Measurements from ENCODE around the gene LMTK3.
A peak's percentile ranks its signal among the peaks of the same experiment; 100 is the strongest.
"Not testable (repeated sequence)": the region's sequence is repeated elsewhere in the genome, so short reads cannot be mapped to it uniquely, and the experiment has no call there.

The LMTK3 gene

GRCh38 chr19:48507911-48508439 is 3.7 kb downstream of the LMTK3 start:
- no peak for DNase-seq

- peak in 1 of 2 experiments; percentile 61 for DNase-seq
Measured at GRCh38 chr19:48506138-48506733, 5.4 kb downstream of the LMTK3 start.

GRCh38 chr19:48502350-48503018 is 9.2 kb downstream of the LMTK3 start:
- DNase-seq = no peak

GRCh38 chr19:48501494-48502349 is 9.9 kb downstream of the LMTK3 start:
- peak; percentile 97 to 98 for DNase-seq

GRCh38 chr19:48500830-48501493 is 10.7 kb downstream of the LMTK3 start:
- no peak for DNase-seq

- DNase-seq = no peak
Measured at GRCh38 chr19:48499316-48500090, 12.1 kb downstream of the LMTK3 start.

- DNase-seq = no peak
Measured at GRCh38 chr19:48498595-48499311, 12.9 kb downstream of the LMTK3 start.

GRCh38 chr19:48497728-48498594 is 13.7 kb downstream of the LMTK3 start:
- peak in 1 of 2 experiments; percentile 24 for DNase-seq

- no peak for DNase-seq
Measured at GRCh38 chr19:48496959-48497727, 14.5 kb downstream of the LMTK3 start.

- DNase-seq = no peak
Measured at GRCh38 chr19:48495396-48495795, 16.2 kb downstream of the LMTK3 start.

GRCh38 chr19:48493718-48494401 is 17.8 kb downstream of the LMTK3 start:
- no peak for DNase-seq

- DNase-seq = peak; percentile 96 to 98
Measured at GRCh38 chr19:48492925-48493717, 18.5 kb downstream of the LMTK3 start.

GRCh38 chr19:48491793-48492123 is 19.9 kb downstream of the LMTK3 start:
- DNase-seq = peak in 1 of 2 experiments; percentile 30

- DNase-seq = peak in 1 of 2 experiments; percentile 60
Measured at GRCh38 chr19:48490981-48491792, 20.4 kb downstream of the LMTK3 start.

GRCh38 chr19:48489608-48490216 is 21.9 kb downstream of the LMTK3 start:
- peak; percentile 25 to 77 for DNase-seq

GRCh38 chr19:48488478-48488877 is 23.2 kb downstream of the LMTK3 start:
- not testable (repeated sequence) for DNase-seq

- DNase-seq = no peak
Measured at GRCh38 chr19:48487948-48488347, 23.7 kb downstream of the LMTK3 start.
